ENCODE results near the gene HOXA4.

The HOXA4 gene

DNA sequence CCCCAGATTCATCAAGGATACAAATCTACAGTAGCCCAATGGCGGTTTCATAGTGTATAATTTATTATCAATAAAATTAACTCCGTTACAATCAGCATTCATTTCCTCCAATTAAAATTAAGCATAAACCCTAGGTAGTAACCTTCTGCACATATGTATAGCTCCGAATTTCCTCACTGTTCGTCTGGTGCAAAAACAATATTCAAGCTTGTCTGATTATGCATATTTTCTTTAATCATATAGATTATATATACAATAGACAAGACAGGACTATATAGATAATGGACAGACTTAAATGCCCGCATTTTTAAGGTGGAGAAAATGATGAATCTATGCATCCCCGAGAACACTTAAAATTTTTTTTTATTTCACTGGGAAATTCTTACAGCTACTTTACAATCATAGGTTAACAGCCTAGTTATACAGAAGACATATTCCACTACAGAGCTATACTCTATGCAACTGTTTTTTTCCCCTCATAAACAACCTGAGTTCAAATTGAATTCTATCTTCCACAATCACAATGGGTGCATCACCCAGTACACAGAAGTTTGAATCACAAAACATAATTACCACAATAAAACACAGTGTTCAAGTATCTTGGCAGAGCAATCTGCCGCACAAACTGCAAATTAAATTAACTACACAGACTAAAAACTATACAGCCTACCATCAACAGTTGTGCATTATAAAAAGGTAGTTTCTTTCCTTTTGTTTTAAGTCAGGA is 32.2 kb upstream of the HOXA4 start:
- POLR2A ChIA-PET (ENCODE audit: low non-redundant PET) = interaction anchor here (0.8 kb wide), 1 partner anchor 14 kb away, joined by 4 read pairs; no protein-coding TSS in a partner anchor
- TF ChIP-seq, protein P1, sequence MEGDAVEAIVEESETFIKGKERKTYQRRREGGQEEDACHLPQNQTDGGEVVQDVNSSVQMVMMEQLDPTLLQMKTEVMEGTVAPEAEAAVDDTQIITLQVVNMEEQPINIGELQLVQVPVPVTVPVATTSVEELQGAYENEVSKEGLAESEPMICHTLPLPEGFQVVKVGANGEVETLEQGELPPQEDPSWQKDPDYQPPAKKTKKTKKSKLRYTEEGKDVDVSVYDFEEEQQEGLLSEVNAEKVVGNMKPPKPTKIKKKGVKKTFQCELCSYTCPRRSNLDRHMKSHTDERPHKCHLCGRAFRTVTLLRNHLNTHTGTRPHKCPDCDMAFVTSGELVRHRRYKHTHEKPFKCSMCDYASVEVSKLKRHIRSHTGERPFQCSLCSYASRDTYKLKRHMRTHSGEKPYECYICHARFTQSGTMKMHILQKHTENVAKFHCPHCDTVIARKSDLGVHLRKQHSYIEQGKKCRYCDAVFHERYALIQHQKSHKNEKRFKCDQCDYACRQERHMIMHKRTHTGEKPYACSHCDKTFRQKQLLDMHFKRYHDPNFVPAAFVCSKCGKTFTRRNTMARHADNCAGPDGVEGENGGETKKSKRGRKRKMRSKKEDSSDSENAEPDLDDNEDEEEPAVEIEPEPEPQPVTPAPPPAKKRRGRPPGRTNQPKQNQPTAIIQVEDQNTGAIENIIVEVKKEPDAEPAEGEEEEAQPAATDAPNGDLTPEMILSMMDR (conservative IDR thresholded peaks at IDR 0.05; ENCODE audit: low read depth) = no peak

DNA sequence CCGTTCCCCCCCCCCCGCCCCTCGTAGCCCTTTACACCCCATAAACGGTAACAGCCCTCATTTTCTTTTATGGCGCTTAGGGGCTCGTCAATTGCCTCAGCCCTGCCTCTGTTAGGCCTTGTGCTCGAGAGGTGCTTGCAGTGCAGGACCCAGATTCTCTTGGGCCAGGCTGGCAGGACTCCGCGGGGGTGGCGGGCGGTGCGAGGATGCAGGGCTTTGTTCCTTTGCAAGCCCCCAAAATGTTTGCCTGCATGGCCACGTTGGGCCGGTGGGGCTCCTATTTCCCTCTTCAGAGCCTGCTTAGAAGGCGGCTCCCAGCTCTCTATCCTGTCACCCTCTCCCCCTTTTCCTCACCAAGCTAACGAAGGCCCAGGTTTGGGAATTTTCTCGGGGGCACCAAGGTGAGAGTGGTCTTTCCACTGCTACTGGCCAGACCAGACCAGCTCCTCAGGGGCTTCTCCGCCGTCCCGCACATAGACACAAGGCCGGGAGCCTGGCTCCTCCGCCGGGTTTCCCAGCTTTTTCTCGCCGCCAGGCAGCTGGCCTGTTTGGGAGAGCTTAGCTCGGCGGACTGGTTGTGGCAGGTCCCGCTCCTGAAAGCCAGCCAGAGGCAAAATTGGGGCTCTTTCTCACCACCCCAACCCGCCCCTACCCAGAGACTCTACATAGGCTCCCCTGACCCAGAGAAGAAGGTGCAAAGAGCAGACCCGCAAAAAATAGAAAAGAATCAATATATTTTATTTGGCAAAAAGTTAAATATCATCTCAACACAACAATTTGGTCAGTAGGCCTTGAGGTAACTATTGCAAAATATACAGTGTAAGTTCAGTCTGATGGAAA is 31.4 kb upstream of the HOXA4 start:
- TF ChIP-seq, protein P1 (conservative IDR thresholded peaks at IDR 0.05; ENCODE audit: low read depth) = no peak
- DNase-seq (ENCODE audit: low spot score) = no peak
- ChIA-PET CTCF (interaction anchor here (0.7 to 2.5 kb wide), 9 partner anchors 11 to 963 kb away, joined by 3 to 45 read pairs (median 5); partner anchors contain the start of genes HOXA11, HOXA3 and HOXA5), POLR2A (ENCODE audit: low non-redundant PET) (interaction anchor here (0.8 kb wide), 1 partner anchor 13 kb away, joined by 4 read pairs; no protein-coding TSS in a partner anchor)
- H3K27ac ChIP-seq = peak overlapping the region; percentile 94

More for the DNA sequence above, 32.2 kb upstream of the HOXA4 start:
- CTCF ChIA-PET = interaction anchor here (0.7 to 2.5 kb wide), 7 partner anchors 9 to 794 kb away, joined by 3 to 45 read pairs (median 6); partner anchors contain the start of genes HOXA3 and HOXA5
- DNase-seq (ENCODE audit: low spot score) = no peak
- H3K27ac ChIP-seq = peak overlapping the region; percentile 96

DNA sequence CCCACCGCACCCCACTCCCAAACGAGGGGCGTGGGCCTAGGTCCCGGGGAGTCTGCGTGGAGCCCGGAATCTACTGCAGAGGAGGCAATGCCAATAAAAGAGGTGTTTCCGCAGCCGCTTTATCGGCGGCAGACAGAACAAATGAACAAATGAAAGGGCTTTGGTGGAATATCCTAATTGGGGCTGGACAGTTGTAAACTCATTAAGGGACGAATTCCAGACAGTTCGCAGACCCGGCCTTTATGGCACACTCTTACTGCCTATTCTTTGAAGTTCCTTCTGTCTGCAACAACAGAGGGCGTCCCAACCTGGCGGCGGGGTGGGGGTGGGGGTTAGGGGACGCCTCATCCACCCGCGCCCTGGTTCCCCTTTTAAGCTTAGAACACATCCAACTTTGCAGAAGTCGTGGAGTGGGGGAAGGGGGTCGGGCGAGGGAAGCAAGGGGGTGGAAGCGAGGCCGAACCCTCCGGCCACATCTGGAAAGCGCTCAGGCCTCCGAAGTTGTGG is 30.7 kb upstream of the HOXA4 start:
- ChIA-PET POLR2A (ENCODE audit: low non-redundant PET) (interaction anchor here (0.6 to 0.7 kb wide), 3 partner anchors 28 to 47 kb away, joined by 3 read pairs; no protein-coding TSS in a partner anchor), CTCF (interaction anchor here (0.9 to 2.5 kb wide), 17 partner anchors 10 to 963 kb away, joined by 3 to 45 read pairs (median 5); partner anchors contain the start of genes HOXA10, HOXA11, HOXA3 and HOXA5)
- no peak for DNase-seq (ENCODE audit: low spot score)
- TF ChIP-seq, protein P1 (conservative IDR thresholded peaks at IDR 0.05; ENCODE audit: low read depth) = peak; percentile 53
- peak overlapping the region; percentile 94 for H3K27ac ChIP-seq

DNA sequence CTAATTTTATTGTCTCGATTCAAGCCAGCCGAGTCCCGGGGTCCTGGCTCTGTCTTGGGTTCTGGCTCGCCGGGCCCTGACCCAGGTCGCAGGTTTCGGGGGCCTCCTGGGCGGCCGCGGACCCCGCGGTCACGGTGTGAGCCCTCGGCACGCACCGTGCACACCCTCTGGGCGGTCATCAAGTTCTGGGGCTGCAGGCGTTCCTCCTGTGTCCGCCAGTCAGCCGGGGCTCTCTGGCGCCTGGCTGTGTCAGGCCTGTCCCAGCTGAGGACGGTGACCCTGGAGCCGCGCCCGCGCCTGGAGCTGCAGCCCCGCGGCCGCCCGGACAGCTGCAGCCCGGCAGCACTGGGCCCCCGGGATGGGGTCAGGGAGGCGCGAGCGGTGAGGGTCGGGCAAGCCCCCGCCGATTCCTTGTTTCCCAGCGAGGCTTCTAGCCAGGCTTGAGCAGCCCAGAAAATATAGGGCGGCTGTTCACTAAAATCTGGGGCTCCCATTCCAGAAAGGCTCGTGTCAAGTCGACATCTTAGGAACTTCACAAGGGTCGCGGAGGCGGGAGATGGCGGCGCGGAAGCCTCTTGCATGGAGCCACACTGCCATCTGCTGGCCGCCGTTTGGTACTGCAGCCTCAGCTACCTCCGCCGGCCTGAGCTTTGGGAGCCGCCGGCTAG is 30.1 kb upstream of the HOXA4 start:
- CTCF ChIA-PET = interaction anchor here (0.6 to 2.5 kb wide), 19 partner anchors 10 to 962 kb away, joined by 3 to 45 read pairs (median 5); partner anchors contain the start of genes HOXA10, HOXA11, HOXA3 and HOXA5
- peak overlapping the region; percentile 94 for H3K27ac ChIP-seq
- POLR2A ChIA-PET (ENCODE audit: low non-redundant PET) = interaction anchor here (0.6 to 0.7 kb wide), 3 partner anchors 27 to 46 kb away, joined by 3 read pairs; no protein-coding TSS in a partner anchor

DNA sequence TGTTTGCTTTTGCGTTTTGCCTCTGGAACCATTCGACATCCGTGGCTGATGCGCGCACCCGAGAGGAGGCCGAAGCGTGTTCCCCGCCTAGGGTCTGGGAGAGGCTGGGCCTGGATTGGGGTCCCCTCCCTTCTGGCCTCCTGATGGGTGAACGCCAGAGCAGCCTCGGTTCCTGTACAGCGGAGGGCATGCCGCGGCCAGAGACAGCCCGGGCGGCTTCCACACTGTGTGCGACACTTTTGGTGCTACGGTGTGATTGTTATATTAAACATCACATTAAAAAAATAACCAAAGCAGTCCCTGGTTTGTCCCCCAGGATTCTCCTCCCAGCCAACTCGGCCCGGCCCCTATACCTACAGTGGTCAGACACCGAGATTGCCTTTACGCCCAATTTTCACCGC is 29.6 kb upstream of the HOXA4 start:
- no peak for DNase-seq (ENCODE audit: low spot score)
- TF ChIP-seq, protein P1 (conservative IDR thresholded peaks at IDR 0.05; ENCODE audit: low read depth) = no peak
- H3K27ac ChIP-seq = peak overlapping the region; percentile 94
- POLR2A ChIA-PET (ENCODE audit: low non-redundant PET) = no interaction called here
- CTCF ChIA-PET = interaction anchor here (0.6 to 2.5 kb wide), 15 partner anchors 9 to 962 kb away, joined by 3 to 45 read pairs (median 5); partner anchors contain the start of genes HOXA10, HOXA3 and HOXA5

More for the DNA sequence above, 30.1 kb upstream of the HOXA4 start:
- TF ChIP-seq, protein P1 (conservative IDR thresholded peaks at IDR 0.05; ENCODE audit: low read depth) = peak; percentile 99
- DNase-seq (ENCODE audit: low spot score) = no peak
